ENCODE measurements around the gene EP400.
"Not testable (repeated sequence)": the region's sequence is repeated elsewhere in the genome, so short reads cannot be mapped to it uniquely, and the experiment has no call there.

The EP400 gene

DNA sequence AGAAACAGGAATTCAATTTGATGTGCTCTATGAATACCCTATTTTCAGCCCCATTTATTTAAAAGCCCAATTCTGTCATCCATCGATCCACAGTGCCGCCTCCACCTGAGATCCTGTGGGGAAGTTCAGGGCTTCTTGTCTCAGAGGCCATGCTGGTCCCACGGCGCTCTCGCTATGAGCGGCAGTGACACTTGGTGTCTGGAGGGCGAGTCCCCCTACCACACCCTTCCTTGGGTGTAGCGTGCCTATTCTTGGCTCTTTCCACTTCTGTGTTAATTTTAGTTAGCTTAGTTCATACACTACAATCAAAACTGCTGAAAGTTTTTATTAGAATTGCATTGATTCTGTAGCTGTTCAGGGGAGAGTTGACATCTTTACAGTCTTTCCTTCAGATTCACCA is 120.6 kb downstream of the EP400 start:
- FAIRE-seq = no peak

DNA sequence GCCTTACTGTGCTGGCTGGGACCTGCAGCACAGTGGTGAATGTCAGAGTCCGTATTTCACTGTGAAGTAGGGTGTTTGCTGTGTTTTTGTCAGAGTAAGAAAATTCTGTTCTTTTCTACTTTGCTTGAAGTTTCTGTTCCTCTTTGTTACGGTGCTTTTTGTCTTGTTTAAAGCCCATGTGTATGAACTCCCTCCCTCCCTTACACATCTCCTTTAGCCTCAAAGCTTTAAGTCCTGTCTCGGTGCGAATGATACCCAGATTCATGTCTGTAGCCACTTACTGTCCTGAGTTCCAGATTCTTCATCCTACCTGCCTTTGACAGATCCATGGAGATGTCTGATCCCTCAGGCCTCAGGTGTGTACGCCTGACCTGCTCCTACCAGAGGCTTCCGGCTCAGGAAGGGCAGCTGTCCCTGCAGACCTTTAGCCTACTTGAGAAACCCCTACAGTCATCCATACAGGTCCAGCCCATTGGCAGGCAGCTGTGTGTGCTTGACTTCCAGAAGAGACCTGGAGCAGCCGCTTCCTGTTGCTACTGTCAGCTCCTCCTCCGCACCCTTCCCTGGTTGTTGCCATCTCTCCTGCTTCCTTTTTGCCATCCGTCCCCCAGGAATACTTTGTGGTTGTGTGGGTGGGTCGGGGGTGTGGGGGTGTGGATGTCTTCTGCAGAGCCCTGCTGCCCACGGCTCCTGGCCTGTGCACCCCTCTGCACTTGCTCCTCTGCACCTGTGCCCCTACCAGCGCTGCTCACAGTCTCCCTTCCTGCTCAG is 121.5 kb downstream of the EP400 start:
- no peak for FAIRE-seq

DNA sequence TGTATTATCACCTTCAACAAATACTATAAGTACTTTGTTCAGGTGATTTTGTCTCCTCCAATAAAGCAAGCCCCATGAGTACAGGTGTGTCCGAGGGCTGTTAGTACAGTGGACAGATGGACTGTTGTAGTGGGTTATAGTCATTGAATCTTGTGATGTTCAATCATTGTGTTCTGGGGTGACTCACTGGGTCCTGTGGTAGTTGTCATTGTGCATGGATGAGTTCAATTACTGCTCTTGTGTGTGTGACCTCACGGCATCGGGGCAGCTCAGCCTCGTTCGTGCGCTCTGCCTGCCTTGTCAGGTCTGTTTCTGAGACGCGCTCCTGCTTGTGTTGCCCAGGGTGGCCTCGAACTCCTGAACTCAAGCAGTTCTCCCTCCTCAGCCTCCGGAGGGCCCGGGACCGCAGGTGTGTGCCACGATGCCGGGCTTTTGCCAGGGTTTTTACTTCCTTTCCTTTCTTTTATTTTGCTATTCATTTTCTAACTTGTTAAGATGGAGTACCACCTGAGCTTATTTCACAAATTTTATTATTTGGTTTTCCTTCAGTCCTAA is 122.2 kb downstream of the EP400 start:
- FAIRE-seq = no peak

DNA sequence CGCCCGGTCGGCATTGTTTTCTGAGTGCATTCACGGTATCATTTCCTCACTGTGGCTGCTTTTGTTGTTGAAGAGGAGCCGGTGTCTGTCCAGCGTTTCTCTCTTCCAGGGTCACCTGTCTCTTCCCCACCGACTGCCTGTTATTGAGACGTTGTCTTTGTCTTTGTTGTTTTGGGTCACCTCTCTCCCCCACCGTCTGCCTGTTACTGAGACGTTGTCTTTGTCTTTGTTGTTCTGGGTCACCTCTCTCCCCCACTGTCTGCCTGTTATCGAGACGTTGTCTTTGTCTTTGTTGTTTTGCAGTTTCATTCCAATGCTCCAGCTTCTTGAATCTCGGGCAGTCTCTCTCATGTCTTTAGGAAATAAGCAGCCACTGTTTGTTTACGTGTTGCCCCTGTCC is 124.5 kb downstream of the EP400 start:
- FAIRE-seq = no peak

DNA sequence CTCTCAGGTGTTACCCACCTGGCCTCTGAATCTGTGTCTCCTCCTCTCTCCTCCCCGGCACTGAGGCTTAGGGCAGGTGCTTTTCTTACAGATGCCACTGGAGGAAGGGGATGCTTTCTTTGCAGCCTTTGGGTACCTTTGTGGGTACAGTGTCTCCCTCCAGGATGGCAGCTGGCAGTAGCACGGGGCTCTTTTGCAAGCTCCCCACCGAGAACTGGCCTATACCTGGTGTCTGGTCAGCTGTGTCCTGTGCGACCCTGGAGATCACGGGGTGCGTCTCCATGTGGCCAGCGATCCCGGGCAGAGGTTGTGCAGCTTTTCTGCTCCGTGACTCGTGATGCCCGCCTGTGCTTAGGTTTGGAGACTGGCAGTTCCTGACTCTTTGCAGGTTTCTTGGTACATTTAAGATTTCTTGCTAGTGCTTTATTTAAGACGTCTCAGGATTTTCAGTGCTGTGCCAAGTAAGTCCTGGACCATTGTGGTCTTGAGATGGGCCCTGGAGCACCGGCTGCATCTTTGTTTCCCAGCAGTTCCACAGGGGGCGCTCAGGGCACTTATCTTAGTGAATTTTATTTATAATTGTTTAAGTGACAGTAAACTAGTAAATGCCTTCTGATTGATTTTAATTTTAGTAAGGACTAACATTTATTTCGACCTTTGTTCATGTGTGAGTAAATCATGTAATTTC is 125.4 kb downstream of the EP400 start:
- FAIRE-seq = no peak

DNA sequence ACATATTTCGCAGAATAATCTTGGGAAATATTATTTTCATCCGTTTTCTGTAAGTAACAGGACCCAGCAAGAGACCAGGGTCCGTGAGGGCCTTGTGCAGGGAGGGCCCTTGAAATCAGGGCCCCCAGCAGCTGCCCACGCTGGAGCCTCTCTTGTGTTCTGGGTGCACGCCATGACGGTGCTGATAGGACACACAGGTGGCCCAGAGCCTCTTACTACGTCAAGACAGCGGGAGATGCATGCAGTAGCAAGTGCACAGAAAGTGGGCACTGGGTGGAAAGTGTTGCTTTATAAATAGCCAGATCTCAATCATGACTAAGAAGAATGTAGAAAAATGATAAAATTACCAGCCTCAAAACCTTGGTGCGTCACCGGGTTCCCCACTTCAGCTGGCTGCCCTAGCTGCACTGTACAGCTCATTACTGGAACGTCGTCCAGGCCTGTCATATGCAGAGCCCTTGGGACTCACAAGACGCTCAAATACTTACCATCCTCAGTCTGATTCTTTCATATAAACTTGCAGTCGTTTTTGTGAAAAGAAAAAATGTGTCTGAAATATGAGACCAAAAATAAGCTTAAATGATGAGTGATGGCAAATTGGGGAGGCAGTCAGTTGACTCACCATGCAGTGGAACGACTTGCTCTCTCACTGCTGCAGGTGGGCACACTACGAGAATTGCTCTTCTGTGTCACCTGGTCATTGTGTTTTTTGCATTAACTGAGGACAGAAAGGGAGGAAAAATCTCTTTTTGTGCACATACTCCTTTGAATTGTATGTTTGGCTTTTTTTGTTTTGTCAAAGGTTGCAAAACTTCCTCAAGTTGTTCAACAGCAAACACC is 126.2 kb downstream of the EP400 start:
- no peak for FAIRE-seq

DNA sequence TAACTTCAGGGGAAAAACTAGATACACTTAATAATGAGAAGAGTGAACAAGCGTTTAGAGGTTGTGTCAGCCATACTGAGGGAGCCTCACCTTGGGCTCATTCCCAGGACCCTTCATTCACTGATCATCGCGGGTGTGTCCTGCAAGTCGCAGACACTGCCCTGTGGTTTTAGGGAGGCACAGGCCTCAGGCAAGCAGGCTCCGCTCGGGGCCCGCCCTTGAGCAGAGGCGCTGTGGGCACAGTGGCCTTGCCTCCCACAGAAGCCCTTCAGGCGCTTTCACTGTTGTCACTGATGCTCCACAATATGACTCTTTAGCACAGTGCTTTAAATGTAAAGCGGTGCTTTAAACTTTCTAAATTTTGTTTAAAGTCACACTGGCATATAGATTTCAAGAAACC is 127.0 kb downstream of the EP400 start:
- FAIRE-seq = no peak

DNA sequence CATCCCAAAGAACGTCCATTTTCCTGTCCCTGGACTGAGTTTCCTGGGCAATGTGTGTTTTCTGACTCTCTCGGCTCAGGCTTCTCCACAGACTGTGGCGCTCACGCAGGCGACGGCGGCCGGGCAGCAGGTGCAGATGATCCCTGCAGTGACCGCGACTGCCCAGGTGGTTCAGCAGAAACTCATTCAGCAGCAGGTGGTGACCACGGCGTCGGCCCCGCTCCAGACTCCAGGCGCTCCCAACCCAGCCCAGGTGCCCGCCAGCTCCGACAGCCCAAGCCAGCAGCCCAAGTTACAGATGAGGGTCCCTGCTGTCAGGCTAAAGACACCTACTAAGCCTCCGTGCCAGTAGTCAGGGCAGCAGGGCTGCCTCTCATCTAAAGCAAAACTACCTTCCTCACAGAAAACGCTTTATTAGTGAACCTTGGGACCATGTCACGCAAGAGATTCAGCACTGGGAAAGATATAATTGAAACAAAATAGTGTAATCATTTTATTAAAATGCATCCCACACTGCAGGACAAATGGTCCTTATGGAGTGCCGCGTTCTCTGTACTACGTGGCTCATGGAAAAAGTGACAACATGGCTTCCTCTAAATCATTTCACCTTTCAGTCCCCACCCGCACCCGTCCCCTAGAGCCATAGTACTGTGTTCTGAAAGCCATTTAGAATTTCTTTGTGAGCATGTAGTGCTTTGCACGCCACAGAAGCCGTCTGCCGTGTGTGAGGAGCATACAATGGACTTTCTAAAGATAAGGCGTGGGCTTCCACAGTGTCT is 127.8 kb downstream of the EP400 start:
- FAIRE-seq = no peak

DNA sequence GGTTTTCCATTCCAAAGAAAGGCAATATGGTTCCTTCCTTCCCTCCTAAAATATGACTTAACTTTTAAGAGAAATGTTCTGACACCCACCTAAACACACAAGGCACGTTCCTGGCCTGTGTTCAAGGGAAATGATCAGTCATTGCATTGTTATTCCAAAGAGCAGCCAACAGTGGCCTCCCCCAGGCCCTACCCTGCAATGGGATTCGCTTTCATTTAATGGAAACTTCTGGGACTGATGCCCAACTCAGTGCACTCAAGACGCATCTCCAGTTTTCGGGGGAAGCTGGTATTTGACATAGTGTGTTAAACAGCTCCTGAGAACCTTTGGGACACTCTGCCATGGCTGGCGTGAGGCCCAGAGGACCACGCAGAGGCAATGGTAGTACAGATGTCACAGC is 128.4 kb downstream of the EP400 start:
- no peak for FAIRE-seq

DNA sequence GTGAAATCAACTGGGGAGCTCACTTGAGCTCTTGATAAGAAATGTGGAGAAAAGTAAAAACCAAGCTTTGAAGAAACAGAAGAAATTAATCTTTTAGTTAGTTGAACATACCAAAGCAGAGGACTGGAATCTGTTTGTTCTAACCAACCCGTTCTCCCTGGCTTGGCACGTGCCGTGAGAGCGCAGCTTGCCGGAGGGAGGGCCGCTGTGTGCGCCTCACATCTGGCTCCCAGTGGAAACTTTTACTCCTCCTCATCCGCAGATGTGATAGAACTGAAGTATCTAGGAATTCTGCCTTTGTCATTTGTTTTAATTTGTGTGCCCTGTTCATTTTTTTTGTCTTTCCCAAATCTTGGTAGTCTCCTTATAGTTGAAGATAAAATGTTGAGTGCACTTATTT is 129.5 kb downstream of the EP400 start:
- FAIRE-seq = no peak

DNA sequence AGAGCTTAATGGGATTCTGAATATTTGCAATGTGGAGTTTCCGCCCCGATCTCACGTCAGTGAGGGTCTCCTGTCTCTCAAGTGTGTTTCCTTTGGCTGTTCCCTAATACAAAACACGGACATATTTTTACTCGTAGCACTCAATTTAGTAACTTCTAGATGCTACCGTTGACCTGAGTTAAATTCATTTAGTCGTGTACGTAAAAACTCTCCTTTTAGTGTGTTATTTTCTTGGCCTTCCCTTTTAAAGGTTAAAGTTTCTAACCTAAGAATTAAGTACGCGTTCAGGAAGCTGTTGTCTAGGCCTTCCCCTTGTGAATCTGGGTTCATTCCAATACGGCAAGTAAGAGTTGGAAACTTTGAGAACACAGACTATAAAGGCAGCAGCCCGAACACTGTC is 130.0 kb downstream of the EP400 start:
- FAIRE-seq = no peak

DNA sequence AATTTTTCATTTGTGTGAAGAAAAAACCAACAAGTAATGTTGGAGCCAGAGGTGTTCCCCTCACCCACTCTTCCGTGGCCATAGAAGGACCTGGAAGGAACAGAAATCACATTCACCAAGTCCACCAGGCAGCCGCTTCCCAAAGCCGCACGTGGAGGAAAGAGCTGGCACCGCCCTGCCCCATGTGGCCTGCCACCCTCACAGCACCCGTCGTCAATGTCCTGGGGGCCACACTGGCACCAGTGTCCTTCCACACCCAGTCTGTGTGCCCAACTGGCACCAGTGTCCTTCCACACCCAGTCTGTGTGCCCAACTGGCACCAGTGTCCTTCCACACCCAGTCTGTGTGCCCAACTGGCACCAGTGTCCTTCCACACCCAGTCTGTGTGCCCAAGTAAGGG is 130.8 kb downstream of the EP400 start:
- not testable (repeated sequence) for FAIRE-seq

DNA sequence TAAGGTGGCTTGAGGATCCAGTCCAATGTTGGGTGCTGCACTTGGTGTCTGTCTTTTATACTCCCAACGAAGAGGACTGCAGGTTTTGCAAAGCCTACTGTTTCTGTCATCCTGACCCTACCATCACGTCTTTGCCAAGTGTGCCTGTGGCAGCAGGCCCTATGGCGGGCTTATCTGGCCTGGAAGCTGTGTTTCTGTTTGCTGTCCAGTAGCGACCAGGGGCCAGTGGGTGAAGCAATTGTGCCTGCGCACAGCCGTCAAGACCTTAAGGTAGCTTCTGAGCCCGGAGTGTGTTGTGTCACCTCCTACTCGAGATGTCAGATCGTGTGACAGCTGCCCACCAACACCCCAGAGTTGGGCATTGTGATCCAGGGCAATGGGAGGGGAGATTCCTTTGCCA is 131.7 kb downstream of the EP400 start:
- FAIRE-seq = no peak

DNA sequence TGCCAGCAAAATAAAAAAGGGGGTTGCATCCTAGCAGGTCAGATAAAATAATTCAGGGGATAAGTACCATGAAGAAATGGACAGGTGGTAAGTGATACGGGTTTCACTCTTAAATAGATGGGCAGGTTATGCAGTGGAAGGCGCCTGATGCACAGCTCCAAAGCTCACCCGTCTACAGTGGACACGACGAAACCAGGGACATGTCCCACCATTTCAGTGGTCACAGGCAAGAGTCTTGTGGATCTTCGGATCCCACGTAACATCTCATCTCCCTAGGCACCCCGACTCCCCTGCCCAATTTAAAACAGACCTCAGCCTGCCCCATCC is 133.8 kb downstream of the EP400 start:
- no peak for FAIRE-seq

DNA sequence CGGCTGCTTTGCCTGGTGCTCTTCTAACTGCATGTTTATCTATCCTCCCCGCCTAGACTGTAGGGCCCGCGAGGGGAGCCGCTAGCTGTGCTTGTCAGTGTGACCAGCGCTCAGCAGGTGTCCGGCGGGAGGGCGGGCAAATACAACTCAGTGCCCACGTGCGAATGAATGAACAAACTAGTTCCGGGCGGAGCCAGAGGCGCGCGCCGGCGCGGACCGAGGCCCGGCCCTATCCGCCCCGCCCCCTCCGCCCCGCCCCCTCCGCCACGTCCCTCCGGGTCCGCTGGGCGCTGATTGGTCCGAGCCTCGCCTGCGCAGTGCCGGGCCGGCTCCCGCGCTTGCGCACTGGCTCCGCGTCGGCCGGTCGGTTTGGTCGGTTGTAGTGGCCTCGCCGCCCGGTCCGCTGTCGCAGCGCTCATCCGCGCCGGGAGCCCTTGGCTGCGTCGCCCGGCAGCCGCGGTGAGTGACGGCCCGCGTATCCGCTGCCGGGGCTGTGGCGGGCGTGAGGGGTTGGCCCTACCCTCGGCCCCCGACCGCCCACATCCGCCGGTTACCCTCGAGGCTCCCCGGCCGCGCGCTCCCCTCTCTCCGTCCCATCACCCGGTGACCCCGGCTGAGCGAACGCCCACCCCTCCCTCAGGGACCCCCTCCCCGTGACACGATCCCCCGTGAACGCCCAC is 134.3 kb downstream of the EP400 start:
- FAIRE-seq = no peak

DNA sequence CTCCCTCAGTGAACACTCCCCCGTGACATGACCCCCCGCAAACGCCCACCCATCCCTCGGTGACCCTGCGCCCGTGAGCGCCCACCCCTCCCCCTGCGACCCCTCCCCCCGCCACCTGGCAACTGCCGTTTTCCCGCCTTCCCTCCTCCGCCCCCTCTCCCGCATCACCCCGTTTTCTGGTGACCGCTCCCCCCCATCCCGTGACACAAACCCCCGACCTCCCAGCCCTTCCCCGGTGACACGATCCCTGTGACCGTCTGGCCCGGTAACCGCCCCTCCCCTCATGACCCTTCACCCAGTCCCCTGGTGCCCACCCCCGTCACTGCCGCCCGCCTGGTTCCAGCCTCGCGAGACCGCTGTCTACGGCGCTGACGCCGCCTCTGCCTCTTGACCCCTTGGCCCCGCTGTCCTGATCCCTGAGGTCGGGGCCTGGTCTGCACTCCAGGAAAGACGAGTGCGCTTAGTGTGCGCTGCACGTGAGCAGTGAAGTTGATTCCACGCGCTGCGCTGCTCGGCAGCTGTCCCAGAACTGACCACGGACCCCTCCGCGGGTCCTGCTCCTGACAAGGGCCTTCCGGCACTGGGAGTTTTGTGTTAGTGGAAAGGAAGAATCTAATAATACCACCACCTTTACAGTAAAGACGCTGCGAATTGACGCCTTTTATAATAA is 135.0 kb downstream of the EP400 start:
- no peak for FAIRE-seq

DNA sequence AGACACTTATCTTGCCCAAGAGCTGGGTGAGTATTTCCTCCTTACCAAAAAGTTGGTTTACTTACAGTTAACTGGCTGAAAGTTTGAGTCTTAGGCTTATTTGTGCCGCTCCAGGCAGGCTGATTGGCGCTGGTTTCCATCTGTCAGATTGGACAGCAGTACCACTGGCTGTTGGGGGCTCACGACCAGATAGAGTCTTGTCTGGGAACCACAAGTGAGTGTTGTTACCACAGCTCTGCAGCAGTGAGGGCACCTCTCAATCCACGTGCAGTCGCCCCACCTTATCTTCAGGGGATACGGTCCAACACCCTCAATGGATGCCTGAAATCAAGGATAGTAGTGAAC is 135.5 kb downstream of the EP400 start:
- FAIRE-seq = no peak

DNA sequence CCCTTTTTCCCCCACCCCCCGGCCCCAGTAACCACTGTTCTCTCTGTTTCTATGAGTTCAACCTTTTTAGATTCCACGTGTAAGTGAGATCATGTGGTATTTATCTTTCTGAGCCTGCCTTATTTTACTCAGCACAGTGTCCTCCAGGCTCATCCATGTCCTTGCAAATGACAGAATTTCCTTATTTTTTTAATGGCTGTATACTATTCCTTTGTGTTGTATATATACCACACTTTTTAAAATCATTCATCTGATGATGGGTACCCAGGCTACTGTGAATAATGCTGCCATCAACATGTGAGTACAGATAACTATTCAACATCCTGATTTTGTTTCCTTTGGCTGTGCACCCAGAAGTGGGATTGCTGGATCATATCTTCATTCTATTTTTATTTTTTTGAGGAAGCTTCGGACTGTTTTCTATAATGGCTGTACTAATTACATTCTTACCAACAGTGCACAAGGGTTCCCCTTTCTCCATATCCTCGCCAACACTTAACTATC is 139.7 kb downstream of the EP400 start:
- FAIRE-seq = no peak

DNA sequence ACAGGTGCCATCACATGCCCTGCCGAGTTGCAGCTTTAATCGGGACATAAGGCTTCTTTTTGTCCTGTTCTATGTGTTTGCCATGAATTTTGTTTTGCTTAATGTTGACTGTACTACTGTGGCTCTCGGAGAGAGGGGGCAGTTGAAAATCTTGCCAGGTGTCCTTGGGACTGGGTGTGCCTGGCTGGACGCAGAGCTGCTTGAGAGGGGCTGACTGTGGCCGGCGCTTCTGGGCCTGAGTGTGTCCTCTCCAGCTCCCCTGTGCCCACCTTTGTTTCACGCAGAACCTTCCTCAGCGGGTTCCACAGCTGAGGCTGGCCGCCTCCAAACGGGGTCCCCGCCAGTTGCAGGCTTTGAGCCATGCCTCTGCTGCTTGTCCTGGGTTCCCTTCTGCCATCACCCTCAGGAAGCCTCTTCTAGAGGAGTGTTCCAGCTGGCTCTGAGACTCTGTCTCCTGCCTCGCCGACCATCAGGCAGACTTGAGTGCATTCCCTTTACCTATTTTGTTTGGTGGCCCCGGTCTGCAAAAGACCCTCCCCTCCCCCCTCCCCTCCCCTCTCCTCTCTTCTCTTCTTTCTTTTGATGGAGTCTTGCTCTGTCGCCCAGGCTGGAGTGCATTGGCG is 144.6 kb downstream of the EP400 start:
- FAIRE-seq = no peak

DNA sequence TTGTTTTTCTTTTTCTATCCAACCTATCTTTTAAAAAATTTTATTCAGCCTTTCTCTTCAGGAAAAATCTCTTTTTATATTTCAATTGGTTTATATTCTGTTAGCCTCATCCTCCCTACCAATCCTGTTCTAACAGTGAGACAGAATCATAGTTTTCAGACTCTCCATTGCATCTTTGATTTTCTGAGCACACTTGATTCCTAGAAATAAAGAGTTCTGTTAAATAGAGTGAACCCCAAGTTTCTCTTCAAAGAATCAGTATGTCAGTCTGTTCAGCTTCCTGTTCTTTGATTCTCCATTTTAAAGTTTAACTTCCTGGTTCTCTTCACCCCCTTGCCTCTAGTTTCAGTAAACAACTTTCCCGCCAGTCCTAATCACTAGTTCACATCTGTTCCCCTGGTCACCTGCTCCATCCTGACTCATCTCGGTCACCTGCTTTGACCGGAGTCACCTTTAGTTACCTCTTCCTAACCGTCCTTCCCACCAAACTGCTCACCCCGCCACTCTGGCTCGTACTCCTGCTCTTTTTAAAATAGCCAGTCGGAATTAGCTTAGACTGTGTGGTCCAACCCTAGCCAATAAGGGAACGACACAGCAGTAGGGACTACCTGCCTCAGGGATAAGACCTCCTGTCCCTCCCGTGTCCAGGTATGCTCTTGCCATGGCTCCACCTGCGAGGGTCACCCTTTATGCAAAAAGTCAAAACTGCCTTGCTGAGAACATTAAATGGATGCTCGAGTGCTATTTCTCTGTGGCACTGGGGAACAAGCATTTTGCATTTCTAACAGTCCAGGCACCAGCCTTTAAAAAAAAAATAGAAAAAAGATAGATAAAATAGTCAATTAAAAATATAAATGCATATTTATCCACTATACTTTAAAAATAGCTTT is 146.0 kb downstream of the EP400 start:
- FAIRE-seq = no peak
